GM19239 (cell line): Measurements from ENCODE around the gene ELAVL4.
"Not testable (repeated sequence)": the region's sequence is repeated elsewhere in the genome, so short reads cannot be mapped to it uniquely, and the experiment has no call there.

Experiments
- DNase-seq: peaks from one replicate; pipeline ENCODE4 v3.0.0; 2011; ENCODE audit warnings: low spot score; ENCODE audit not compliant: insufficient read length
- FAIRE-seq: peaks from 2 replicates; lab custom pipeline; 2011; peaks lifted over from hg19 to GRCh38; lab: Jason Lieb, UNC

Gene ELAVL4

GRCh38 chr1:50112193-50112592 is 3.5 kb downstream of the ELAVL4 start:
- no peak for FAIRE-seq
- no peak for DNase-seq

GRCh38 chr1:50123071-50123470 is 14.4 kb downstream of the ELAVL4 start:
- DNase-seq = no peak
- no peak for FAIRE-seq

GRCh38 chr1:50126927-50127715 is 18.4 kb downstream of the ELAVL4 start:
- FAIRE-seq = no peak
- DNase-seq = no peak

- DNase-seq (no peak), FAIRE-seq (no peak)
These were observed 20.5 kb downstream of the ELAVL4 start for GRCh38 chr1:50129201-50129600.

- FAIRE-seq (no peak), DNase-seq (no peak)
These were observed 23.7 kb downstream of the ELAVL4 start for GRCh38 chr1:50132347-50132894.

GRCh38 chr1:50135716-50136115 is 27.0 kb downstream of the ELAVL4 start:
- FAIRE-seq (no peak), DNase-seq (no peak)

GRCh38 chr1:50139339-50140181 is 30.8 kb downstream of the ELAVL4 start:
- no peak for FAIRE-seq
- no peak for DNase-seq

- FAIRE-seq = no peak
- DNase-seq = no peak
These were observed 31.4 kb downstream of the ELAVL4 start for GRCh38 chr1:50140182-50140447.

GRCh38 chr1:50147191-50147850 is 38.6 kb downstream of the ELAVL4 start:
- FAIRE-seq = no peak

GRCh38 chr1:50148142-50148923 is 39.6 kb downstream of the ELAVL4 start:
- no peak for DNase-seq
- no peak for FAIRE-seq

More at GRCh38 chr1:50147191-50147850, 38.6 kb downstream of the ELAVL4 start:
- DNase-seq = no peak

GRCh38 chr1:50152236-50152635 is 43.5 kb downstream of the ELAVL4 start:
- FAIRE-seq (no peak), DNase-seq (no peak)

GRCh38 chr1:50155541-50155940 is 46.8 kb downstream of the ELAVL4 start:
- DNase-seq (no peak), FAIRE-seq (no peak)

GRCh38 chr1:50156241-50157010 is 47.7 kb downstream of the ELAVL4 start:
- no peak for FAIRE-seq
- no peak for DNase-seq

GRCh38 chr1:50157306-50157941 is 48.7 kb downstream of the ELAVL4 start:
- FAIRE-seq (no peak), DNase-seq (no peak)

- FAIRE-seq (no peak), DNase-seq (no peak)
These were observed 49.7 kb downstream of the ELAVL4 start for GRCh38 chr1:50158421-50158820.

GRCh38 chr1:50163680-50164079 is 55.0 kb downstream of the ELAVL4 start:
- DNase-seq (no peak), FAIRE-seq (no peak)

- DNase-seq, FAIRE-seq: not testable (repeated sequence)
These were observed 57.6 kb downstream of the ELAVL4 start for GRCh38 chr1:50166351-50166750.

GRCh38 chr1:50172299-50172698 is 63.6 kb downstream of the ELAVL4 start:
- FAIRE-seq (no peak), DNase-seq (no peak)

GRCh38 chr1:50174101-50174500 is 65.4 kb downstream of the ELAVL4 start:
- DNase-seq (no peak), FAIRE-seq (no peak)
